Endothelial cell of umbilical vein (primary cell): ENCODE results near the gene ADH1A.

ENCODE experiments used
- EZH2 ChIP-seq: IDR thresholded peaks from 2 replicates; pipeline ENCODE4 v1.6.1; 2012; ENCODE audit warnings: borderline replicate concordance, low read depth, mild to moderate bottlenecking, moderate library complexity, low read length, inconsistent platforms; ENCODE audit not compliant: severe bottlenecking
- JUN ChIP-seq: IDR thresholded peaks from 2 replicates; pipeline ENCODE4 v1.6.1; 2011; ENCODE audit warnings: borderline replicate concordance, low read depth; ENCODE audit not compliant: insufficient read length, insufficient read depth
- POLR2A ChIP-seq: IDR thresholded peaks from 2 replicates; pipeline ENCODE4 v1.6.1; 2012; ENCODE audit warnings: low read depth, mild to moderate bottlenecking, control low read depth, low read length
- POLR2AphosphoS5 ChIP-seq: IDR thresholded peaks from 2 replicates; pipeline ENCODE4 v1.6.1; 2012; ENCODE audit warnings: low read depth, mild to moderate bottlenecking, control low read depth, low read length, moderate library complexity; ENCODE audit not compliant: insufficient read depth
- TF ChIP-seq, protein P1 (sequence below), 2 donors: IDR thresholded peaks; 1 replicate in 1 of 2; 2 replicates in 1 of 2; pipeline ENCODE4 v1.5.1; 2011; ENCODE audit warnings: low read length in 2 of 2, mild to moderate bottlenecking in 2 of 2, moderate library complexity in 2 of 2, control low read depth in 1 of 2, inconsistent platforms in 1 of 2, low read depth in 1 of 2; ENCODE audit not compliant: insufficient read depth in 1 of 2; ENCODE audit errors: extremely low read depth in 1 of 2
- TF ChIP-seq, protein P2 (sequence below): IDR thresholded peaks from 2 replicates; pipeline ENCODE4 v1.6.1; 2011; ENCODE audit not compliant: insufficient read depth, insufficient read length

DNA sequence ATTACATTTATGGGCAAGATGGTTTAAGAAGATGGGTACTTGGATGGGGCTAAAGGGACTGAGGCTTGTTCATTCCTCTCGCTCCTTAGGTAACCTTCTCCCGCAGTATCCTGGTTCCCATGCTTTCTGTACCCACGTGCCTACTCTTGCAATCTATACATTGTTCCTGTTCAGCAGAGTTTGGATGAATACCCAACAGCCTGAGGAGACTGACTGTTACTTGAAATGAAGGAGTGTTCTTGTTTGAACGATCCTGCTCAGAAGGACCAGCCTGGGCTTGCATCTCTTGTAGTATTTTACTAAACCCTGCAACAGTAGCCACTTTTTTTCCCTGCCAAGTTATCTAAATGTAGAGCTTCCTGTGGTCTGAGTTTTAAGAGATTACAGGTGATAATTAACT, 38.0 kb downstream of the ADH1A start:
- no peak for TF ChIP-seq POLR2A
- TF ChIP-seq, protein P1, sequence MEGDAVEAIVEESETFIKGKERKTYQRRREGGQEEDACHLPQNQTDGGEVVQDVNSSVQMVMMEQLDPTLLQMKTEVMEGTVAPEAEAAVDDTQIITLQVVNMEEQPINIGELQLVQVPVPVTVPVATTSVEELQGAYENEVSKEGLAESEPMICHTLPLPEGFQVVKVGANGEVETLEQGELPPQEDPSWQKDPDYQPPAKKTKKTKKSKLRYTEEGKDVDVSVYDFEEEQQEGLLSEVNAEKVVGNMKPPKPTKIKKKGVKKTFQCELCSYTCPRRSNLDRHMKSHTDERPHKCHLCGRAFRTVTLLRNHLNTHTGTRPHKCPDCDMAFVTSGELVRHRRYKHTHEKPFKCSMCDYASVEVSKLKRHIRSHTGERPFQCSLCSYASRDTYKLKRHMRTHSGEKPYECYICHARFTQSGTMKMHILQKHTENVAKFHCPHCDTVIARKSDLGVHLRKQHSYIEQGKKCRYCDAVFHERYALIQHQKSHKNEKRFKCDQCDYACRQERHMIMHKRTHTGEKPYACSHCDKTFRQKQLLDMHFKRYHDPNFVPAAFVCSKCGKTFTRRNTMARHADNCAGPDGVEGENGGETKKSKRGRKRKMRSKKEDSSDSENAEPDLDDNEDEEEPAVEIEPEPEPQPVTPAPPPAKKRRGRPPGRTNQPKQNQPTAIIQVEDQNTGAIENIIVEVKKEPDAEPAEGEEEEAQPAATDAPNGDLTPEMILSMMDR (IDR thresholded peaks at IDR 0.05; ENCODE audit: extremely low read depth in 1 of 2, insufficient read depth in 1 of 2, low read depth in 1 of 2, low read length in 2 of 2): no peak
- TF ChIP-seq POLR2AphosphoS5: no peak
- TF ChIP-seq EZH2: no peak
- TF ChIP-seq JUN: no peak
- TF ChIP-seq, protein P2, sequence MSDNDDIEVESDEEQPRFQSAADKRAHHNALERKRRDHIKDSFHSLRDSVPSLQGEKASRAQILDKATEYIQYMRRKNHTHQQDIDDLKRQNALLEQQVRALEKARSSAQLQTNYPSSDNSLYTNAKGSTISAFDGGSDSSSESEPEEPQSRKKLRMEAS: no peak
